Upper lobe of left lung (tissue), 4 donors: Measurements from ENCODE around the gene MYLK.

Source experiments
- POLR2A ChIP-seq, 4 donors: fragments of 450-650 bp; IDR thresholded peaks; one replicate each; pipeline ENCODE4 v1.5.1; 2016 to 2017; ENCODE audit warnings: antibody characterized with exemption in 4 of 4, mild to moderate bottlenecking in 2 of 4
- POLR2AphosphoS5 ChIP-seq, 2 donors: sonication (generic); formaldehyde crosslinking; IDR thresholded peaks; one replicate each; pipeline ENCODE4 v1.5.1; 2017; ENCODE audit warnings: antibody characterized with exemption in 2 of 2

DNA sequence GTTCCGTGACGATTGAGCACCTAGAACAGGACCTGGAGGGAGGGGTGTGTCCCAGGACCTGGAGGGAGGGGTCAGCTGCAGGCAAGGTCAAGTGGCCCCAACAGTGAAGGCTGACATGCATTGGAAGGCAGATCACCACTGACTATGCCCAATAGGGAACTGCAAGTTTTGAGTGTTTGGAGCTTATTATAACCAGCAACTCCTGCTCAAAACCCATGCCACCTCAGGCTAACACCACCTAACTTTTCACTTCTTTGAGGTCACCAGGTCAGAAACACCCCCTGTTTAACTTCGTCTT is 93.1 kb downstream of the MYLK start:
- no peak for TF ChIP-seq POLR2AphosphoS5 (IDR thresholded peaks at IDR 0.05)
- no peak for TF ChIP-seq POLR2A (IDR thresholded peaks at IDR 0.05)
